ENCODE measurements around the gene BBOF1.

Gene BBOF1

GRCh38 chr14:74049876-74050495 lies 30.8 kb downstream of the BBOF1 start:
- Histone ChIP-seq H3K36me3 (no peaks in the 10 kb centered on the region), H3K4me3 (ENCODE audit: low read depth, low read length) (no peak overlapping the region), H3K27me3 (ENCODE audit: insufficient read depth, low read depth, severe bottlenecking) (no peaks in the 10 kb centered on the region), H3K27ac (no peak overlapping the region), H3K9me3 (ENCODE audit: severe bottlenecking) (no peaks in the 10 kb centered on the region)
- TF ChIP-seq, protein P1, sequence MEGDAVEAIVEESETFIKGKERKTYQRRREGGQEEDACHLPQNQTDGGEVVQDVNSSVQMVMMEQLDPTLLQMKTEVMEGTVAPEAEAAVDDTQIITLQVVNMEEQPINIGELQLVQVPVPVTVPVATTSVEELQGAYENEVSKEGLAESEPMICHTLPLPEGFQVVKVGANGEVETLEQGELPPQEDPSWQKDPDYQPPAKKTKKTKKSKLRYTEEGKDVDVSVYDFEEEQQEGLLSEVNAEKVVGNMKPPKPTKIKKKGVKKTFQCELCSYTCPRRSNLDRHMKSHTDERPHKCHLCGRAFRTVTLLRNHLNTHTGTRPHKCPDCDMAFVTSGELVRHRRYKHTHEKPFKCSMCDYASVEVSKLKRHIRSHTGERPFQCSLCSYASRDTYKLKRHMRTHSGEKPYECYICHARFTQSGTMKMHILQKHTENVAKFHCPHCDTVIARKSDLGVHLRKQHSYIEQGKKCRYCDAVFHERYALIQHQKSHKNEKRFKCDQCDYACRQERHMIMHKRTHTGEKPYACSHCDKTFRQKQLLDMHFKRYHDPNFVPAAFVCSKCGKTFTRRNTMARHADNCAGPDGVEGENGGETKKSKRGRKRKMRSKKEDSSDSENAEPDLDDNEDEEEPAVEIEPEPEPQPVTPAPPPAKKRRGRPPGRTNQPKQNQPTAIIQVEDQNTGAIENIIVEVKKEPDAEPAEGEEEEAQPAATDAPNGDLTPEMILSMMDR (IDR thresholded peaks at IDR 0.05; ENCODE audit: low read depth, low read length), result no peak
- no peak for DNase-seq

DNA sequence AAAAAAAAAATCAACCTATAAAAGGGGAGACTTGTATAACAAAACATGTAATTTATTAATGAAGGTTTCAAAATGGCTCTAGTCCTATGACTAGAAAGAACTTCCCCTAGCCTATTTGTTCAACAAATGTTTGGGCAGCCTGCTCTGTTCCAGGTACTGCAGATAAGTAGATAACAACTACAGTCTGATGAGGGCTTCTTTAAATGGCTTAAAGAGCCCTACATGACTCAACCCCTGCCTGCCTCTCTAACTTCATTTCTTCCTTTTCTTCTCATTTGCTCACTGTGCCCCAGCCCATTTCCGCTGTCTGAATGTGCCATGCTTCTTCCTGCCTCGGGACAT lies 43.6 kb downstream of the BBOF1 start:
- Histone ChIP-seq H3K9me3 (ENCODE audit: severe bottlenecking) (no peaks in the 10 kb centered on the region), H3K27ac (no peak overlapping the region), H3K27me3 (ENCODE audit: insufficient read depth, low read depth, severe bottlenecking) (no peaks in the 10 kb centered on the region), H3K4me3 (ENCODE audit: low read depth, low read length) (no peak overlapping the region), H3K36me3 (peaks cover 21% of the 10 kb centered on the region)
- TF ChIP-seq, protein P1 (IDR thresholded peaks at IDR 0.05; ENCODE audit: low read depth, low read length), result no peak
- no peak for DNase-seq

DNA sequence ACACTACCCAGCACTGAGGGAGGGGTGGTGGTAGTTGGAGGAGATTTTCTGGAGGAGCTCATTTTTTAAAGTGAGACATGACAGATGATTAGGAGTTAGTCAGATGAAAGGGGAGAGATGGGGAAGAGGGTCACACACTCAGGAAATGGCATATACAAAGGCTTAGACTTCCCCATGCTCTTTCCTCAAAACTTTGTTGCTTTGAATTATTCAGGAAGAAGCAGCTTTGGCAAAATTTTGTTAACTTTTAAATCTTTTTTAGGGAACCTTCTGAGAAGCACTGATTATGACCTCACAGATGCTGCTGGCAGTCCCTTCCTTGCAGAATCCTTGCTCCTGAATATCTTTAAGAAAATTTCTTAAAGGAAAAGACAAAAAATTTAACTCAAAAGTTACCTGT lies 45.3 kb downstream of the BBOF1 start:
- H3K9me3 ChIP-seq (ENCODE audit: severe bottlenecking), result no peaks in the 10 kb centered on the region
- TF ChIP-seq, protein P1 (IDR thresholded peaks at IDR 0.05; ENCODE audit: low read depth, low read length), result no peak
- H3K36me3 ChIP-seq, result peaks cover 21% of the 10 kb centered on the region
- no peak for DNase-seq
- H3K27ac ChIP-seq, result no peak overlapping the region
- no peaks in the 10 kb centered on the region for H3K27me3 ChIP-seq (ENCODE audit: insufficient read depth, low read depth, severe bottlenecking)
- H3K4me3 ChIP-seq (ENCODE audit: low read depth, low read length), result no peak overlapping the region

GRCh38 chr14:74064883-74065282 lies 45.7 kb downstream of the BBOF1 start:
- Histone ChIP-seq H3K27ac (no peak overlapping the region), H3K36me3 (peaks cover 21% of the 10 kb centered on the region), H3K9me3 (ENCODE audit: severe bottlenecking) (no peaks in the 10 kb centered on the region), H3K27me3 (ENCODE audit: insufficient read depth, low read depth, severe bottlenecking) (no peaks in the 10 kb centered on the region), H3K4me3 (ENCODE audit: low read depth, low read length) (no peak overlapping the region)
- TF ChIP-seq, protein P1 (IDR thresholded peaks at IDR 0.05; ENCODE audit: low read depth, low read length), result no peak
- DNase-seq, result no peak

- TF ChIP-seq, protein P1 (IDR thresholded peaks at IDR 0.05; ENCODE audit: low read depth, low read length), result no peak
- Histone ChIP-seq H3K27me3 (ENCODE audit: insufficient read depth, low read depth, severe bottlenecking) (no peaks in the 10 kb centered on the region), H3K9me3 (ENCODE audit: severe bottlenecking) (no peaks in the 10 kb centered on the region), H3K27ac (no peak overlapping the region), H3K36me3 (peaks cover 31% of the 10 kb centered on the region), H3K4me3 (ENCODE audit: low read depth, low read length) (no peak overlapping the region)
- no peak for DNase-seq
Observed at GRCh38 chr14:74065746-74066575, 46.8 kb downstream of the BBOF1 start.
